ENCODE measurements around the gene ATP11A.

- TF ChIP-seq, protein P1, sequence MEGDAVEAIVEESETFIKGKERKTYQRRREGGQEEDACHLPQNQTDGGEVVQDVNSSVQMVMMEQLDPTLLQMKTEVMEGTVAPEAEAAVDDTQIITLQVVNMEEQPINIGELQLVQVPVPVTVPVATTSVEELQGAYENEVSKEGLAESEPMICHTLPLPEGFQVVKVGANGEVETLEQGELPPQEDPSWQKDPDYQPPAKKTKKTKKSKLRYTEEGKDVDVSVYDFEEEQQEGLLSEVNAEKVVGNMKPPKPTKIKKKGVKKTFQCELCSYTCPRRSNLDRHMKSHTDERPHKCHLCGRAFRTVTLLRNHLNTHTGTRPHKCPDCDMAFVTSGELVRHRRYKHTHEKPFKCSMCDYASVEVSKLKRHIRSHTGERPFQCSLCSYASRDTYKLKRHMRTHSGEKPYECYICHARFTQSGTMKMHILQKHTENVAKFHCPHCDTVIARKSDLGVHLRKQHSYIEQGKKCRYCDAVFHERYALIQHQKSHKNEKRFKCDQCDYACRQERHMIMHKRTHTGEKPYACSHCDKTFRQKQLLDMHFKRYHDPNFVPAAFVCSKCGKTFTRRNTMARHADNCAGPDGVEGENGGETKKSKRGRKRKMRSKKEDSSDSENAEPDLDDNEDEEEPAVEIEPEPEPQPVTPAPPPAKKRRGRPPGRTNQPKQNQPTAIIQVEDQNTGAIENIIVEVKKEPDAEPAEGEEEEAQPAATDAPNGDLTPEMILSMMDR (IDR thresholded peaks at IDR 0.05; ENCODE audit: poor library complexity) = no peak
- no peak for TF ChIP-seq EZH2phosphoT487 (IDR thresholded peaks at IDR 0.05; ENCODE audit: low read depth, severe bottlenecking, unreplicated experiment)
- no peak for TF ChIP-seq EZH2 (IDR thresholded peaks at IDR 0.05; ENCODE audit: borderline replicate concordance)
Observed at GRCh38 chr13:112824429-112824828, 134.6 kb downstream of the ATP11A start.
